ENCODE data around the gene XRCC6.

GRCh38 chr22:41664490-41664889, 43.4 kb downstream of the XRCC6 start:
- TF ChIP-seq POLR2AphosphoS5 (IDR thresholded peaks at IDR 0.05; ENCODE audit: low read depth, low read length) (0 out of 2 replicates have a peak, but pooled peaks have one; percentile 48), POLR2A (IDR thresholded peaks at IDR 0.05; ENCODE audit: low read depth, low read length) (no peak)

All from GM12892 (cell line).